ENCODE data around the gene SIL1.

DNA sequence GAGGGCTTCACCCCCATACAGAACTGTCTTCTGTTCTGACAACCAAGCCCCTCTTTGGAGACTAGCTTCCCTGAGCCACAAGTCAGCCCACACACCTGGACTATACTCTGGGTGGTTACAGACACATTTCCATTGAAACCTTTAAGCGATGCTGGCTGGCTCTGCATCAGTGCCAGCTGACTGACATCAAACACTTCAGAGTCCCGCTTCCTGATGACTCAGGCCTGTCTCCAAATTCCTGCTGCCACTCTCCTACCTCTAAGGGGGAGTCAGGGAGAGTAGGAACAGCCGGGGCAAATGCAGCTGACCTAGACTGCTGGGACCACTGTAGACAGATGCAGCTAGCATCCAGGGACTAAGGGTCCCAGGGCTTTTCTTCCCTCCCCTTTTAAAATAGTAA, 59.4 kb downstream of the SIL1 start:
- TF ChIP-seq, protein P1, sequence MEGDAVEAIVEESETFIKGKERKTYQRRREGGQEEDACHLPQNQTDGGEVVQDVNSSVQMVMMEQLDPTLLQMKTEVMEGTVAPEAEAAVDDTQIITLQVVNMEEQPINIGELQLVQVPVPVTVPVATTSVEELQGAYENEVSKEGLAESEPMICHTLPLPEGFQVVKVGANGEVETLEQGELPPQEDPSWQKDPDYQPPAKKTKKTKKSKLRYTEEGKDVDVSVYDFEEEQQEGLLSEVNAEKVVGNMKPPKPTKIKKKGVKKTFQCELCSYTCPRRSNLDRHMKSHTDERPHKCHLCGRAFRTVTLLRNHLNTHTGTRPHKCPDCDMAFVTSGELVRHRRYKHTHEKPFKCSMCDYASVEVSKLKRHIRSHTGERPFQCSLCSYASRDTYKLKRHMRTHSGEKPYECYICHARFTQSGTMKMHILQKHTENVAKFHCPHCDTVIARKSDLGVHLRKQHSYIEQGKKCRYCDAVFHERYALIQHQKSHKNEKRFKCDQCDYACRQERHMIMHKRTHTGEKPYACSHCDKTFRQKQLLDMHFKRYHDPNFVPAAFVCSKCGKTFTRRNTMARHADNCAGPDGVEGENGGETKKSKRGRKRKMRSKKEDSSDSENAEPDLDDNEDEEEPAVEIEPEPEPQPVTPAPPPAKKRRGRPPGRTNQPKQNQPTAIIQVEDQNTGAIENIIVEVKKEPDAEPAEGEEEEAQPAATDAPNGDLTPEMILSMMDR (IDR thresholded peaks at IDR 0.05): no peak
- TF ChIP-seq EP300 (IDR thresholded peaks at IDR 0.05): no peak
